GM12878 (cell line): ENCODE results near the gene RAP1GAP2. TPM values are rescaled to one million over a fixed set of nuclear protein-coding genes. Genes with fewer than 3 reads are reported as not detected.

Experiments
- ATAC-seq: fragments of 200-7000 bp; cut with Tn5 transposase; 3 replicates; pipeline ENCODE4 v1.9.1; 2020; ENCODE audit warnings: mild to moderate bottlenecking, moderate library complexity
- BruUV-seq: library from RNA; stranded (reverse); fragments of 400-500 nt; replicated peaks from 2 replicates; lab custom pipeline; 2021; lab: Mats Ljungman, UMichigan
- CTCF ChIA-PET: fragments of 300-600 bp; sonication (Branson Sonifier 250); formaldehyde crosslinking; extraction: SDS; loops from one replicate; lab custom pipeline; 2021; ENCODE audit warnings: inconsistent platforms; lab: Yijun Ruan, JAX
- POLR2A ChIA-PET: fragments of 350-600 bp; formaldehyde crosslinking; extraction: SDS; loops from one replicate; lab custom pipeline; 2021; ENCODE audit warnings: inconsistent platforms; lab: Charles Lee
- RAD21 ChIA-PET: fragments of 300-600 bp; sonication (Branson Sonifier 250); formaldehyde crosslinking; loops from one replicate; lab custom pipeline; 2023; ENCODE audit warnings: antibody characterized with exemption; ENCODE audit not compliant: unreplicated experiment; lab: Charles Lee
- SMC1A ChIA-PET: fragments of 300-600 bp; sonication (Branson Sonifier 250); formaldehyde crosslinking; loops from one replicate; lab custom pipeline; 2023; ENCODE audit not compliant: unreplicated experiment, uncharacterized antibody; lab: Charles Lee
- DNase-seq: peaks from one replicate; pipeline ENCODE4 v3.0.0-alpha.2; 2011; ENCODE audit warnings: low read depth, low spot score
- FAIRE-seq: peaks from 3 replicates; lab custom pipeline; 2011; peaks lifted over from hg19 to GRCh38; lab: Jason Lieb, UNC
- H2AFZ ChIP-seq: 2 replicates; pipeline ENCODE4 v1.6.0; 2011; ENCODE audit warnings: low read depth, low read length, control low read depth; ENCODE audit not compliant: control insufficient read depth
- H3K27ac ChIP-seq: 2 replicates; pipeline ENCODE4 v1.5.1; 2011; ENCODE audit warnings: control low read depth; ENCODE audit not compliant: control insufficient read depth, insufficient read depth
- H3K27me3 ChIP-seq, 2 experiments: replicated peaks in 1 of 2; 2 replicates each; pipeline versions ENCODE4 v1.6.0 to v1.6.1; 2011; ENCODE audit warnings: low read length in 1 of 2; ENCODE audit not compliant: control insufficient read depth in 2 of 2, insufficient read depth in 2 of 2
- H3K36me3 ChIP-seq, 2 experiments: 2 replicates each; pipeline ENCODE4 v1.5.1; 2011; ENCODE audit warnings: low read length in 1 of 2; ENCODE audit not compliant: control insufficient read depth in 2 of 2, insufficient read depth in 2 of 2
- H3K4me1 ChIP-seq: 2 replicates; pipeline ENCODE4 v1.6.1; 2011; ENCODE audit warnings: mild to moderate bottlenecking, low read length, moderate library complexity, mixed read lengths; ENCODE audit not compliant: control insufficient read depth, insufficient read depth
- H3K4me2 ChIP-seq: 2 replicates; pipeline ENCODE4 v1.6.0; 2011; ENCODE audit warnings: control low read depth; ENCODE audit not compliant: control insufficient read depth, insufficient read depth
- H3K4me3 ChIP-seq: fragments of 200-600 bp; sonication (generic); 2 replicates; pipeline ENCODE4 v1.5.1; 2016
- H3K79me2 ChIP-seq: 2 replicates; pipeline ENCODE4 v1.6.0; 2011; ENCODE audit warnings: low read length; ENCODE audit not compliant: control insufficient read depth, insufficient read depth
- H3K9ac ChIP-seq: 2 replicates; pipeline ENCODE4 v1.8.0; 2011; ENCODE audit warnings: low read length, control low read depth, mixed read lengths; ENCODE audit not compliant: control insufficient read depth, insufficient read depth
- H3K9me3 ChIP-seq: replicated peaks from 3 replicates; pipeline ENCODE4 v1.5.1; 2011; ENCODE audit warnings: mild to moderate bottlenecking, low read length; ENCODE audit not compliant: control insufficient read depth, insufficient read depth
- H4K20me1 ChIP-seq: 2 replicates; pipeline ENCODE4 v1.6.0; 2011; ENCODE audit not compliant: control insufficient read depth, insufficient read depth
- CBX3 ChIP-seq: fragments of 200-600 bp; sonication (generic); IDR thresholded peaks from 2 replicates; pipeline ENCODE4 v1.6.1; 2016; ENCODE audit warnings: low read depth, borderline replicate concordance
- EED ChIP-seq: sonication (generic); IDR thresholded peaks from 2 replicates; pipeline ENCODE4 v1.6.1; 2016; ENCODE audit warnings: antibody characterized with exemption, low read depth
- FOXM1 ChIP-seq: IDR thresholded peaks from 2 replicates; pipeline ENCODE4 v1.6.1; 2012; ENCODE audit warnings: low read depth, mild to moderate bottlenecking, inconsistent platforms, low read length, moderate library complexity
- KDM1A ChIP-seq: fragments of 200-600 bp; sonication (generic); IDR thresholded peaks from 2 replicates; pipeline ENCODE4 v1.6.1; 2016; ENCODE audit warnings: borderline replicate concordance
- RBBP5 ChIP-seq: fragments of 200-600 bp; sonication (generic); conservative IDR thresholded peaks from 2 replicates; pipeline ENCODE4 v1.6.1; 2016
- SP1 ChIP-seq: IDR thresholded peaks from one replicate; pipeline ENCODE4 v1.6.1; 2011; ENCODE audit warnings: low read depth, low read length
- TAF1 ChIP-seq: IDR thresholded peaks from 2 replicates; pipeline ENCODE4 v1.6.1; 2011; ENCODE audit warnings: mild to moderate bottlenecking, low read depth, low read length, borderline replicate concordance
- ZNF384 ChIP-seq: IDR thresholded peaks from 2 replicates; pipeline ENCODE4 v1.6.1; 2012; ENCODE audit warnings: low read depth, mild to moderate bottlenecking, low read length, improper control_type of control experiment, borderline replicate concordance
- WGBS: methylation state at CpG from one replicate; pipeline ENCODE4 v1.1.6; 2016; ENCODE audit warnings: low lambda C conversion rate; ENCODE audit not compliant: insufficient replicate concordance, insufficient coverage; ENCODE audit errors: missing lambda C conversion rate; 5-methylcytosine and 5-hydroxymethylcytosine counted together
- in situ Hi-C: fragments of 300-500 bp; cut with MboI; formaldehyde crosslinking; loops from 9 replicates; pipeline ENCODE4 v1.14.3; 2018; ENCODE audit warnings: mixed read lengths
- intact Hi-C: fragments of 100-400 bp; cut with micrococcal nuclease; formaldehyde crosslinking; loops from one replicate; pipeline ENCODE4 v1.14.2; 2022; ENCODE audit not compliant: unreplicated experiment
- polyA plus RNA-seq, 11 experiments: library from polyadenylated mRNA; depleted of rRNA in 4 of 11; unstranded in 6 of 11; stranded (reverse) in 5 of 11; fragments of >200 nt; fragmentation: Nextera tagmentation in 4 of 11; fragmentation: Illumina TruSeq in 1 of 11; extraction: Ambion mirVana in 4 of 11; extraction: Trizol in 1 of 11; gene quantifications; 1 replicate in 1 of 11; 2 replicates in 10 of 11; pipeline versions ENCODE4 v1.2.1 to v1.2.3, GENCODE V29; 2011 to 2016; ENCODE audit warnings: inconsistent platforms in 2 of 11, missing spikeins in 2 of 11, low read depth in 1 of 11
- total RNA-seq, 4 experiments: library from RNA; depleted of rRNA in 3 of 4; stranded (reverse); fragments of >200 nt in 3 of 4; fragmentation: Illumina TruSeq in 1 of 4; extraction: Trizol in 1 of 4; gene quantifications; 2 replicates each; pipeline versions ENCODE4 v1.2.1 to v1.2.3, GENCODE V29; 2013 to 2021
- TF ChIP-seq, protein P1 (sequence below): IDR thresholded peaks from 2 replicates; pipeline ENCODE4 v1.6.1; 2011; ENCODE audit warnings: mild to moderate bottlenecking, low read depth, low read length, moderate library complexity; ENCODE audit not compliant: insufficient replicate concordance

RAP1GAP2 gene
- total and polyA plus RNA-seq, 10 of the 15 experiments (the other 5 are each of a cell fraction or from before 2014, with no cell fraction given), result 0.03 to 0.95 (median 0.49) TPM; not detected in 2

DNA sequence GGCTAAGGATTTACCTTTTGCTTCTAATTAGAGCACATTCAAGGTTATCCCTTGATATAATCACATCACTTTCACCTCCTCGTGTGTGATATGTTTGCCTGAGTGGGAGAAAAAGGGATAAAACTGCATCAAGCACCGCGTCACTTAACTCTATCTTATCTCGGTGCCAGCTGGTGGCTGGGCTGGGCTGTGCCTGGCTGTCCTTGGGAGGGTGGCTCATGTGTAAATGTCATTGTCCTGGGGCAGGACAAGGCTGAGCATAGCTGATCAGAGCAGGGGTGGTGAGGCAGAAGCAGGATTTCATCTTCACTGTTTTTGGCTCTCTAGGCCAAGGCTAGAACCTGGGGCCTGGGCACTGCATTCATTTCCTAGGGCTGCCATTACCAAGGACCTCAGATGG, 105.3 kb downstream of the RAP1GAP2 start:
- no peak for ATAC-seq
- TF ChIP-seq EED (no peak), KDM1A (no peak), FOXM1 (no peak), SP1 (no peak), ZNF384 (no peak), TAF1 (no peak), CBX3 (no peak), RBBP5 (no peak)
- TF ChIP-seq, protein P1, sequence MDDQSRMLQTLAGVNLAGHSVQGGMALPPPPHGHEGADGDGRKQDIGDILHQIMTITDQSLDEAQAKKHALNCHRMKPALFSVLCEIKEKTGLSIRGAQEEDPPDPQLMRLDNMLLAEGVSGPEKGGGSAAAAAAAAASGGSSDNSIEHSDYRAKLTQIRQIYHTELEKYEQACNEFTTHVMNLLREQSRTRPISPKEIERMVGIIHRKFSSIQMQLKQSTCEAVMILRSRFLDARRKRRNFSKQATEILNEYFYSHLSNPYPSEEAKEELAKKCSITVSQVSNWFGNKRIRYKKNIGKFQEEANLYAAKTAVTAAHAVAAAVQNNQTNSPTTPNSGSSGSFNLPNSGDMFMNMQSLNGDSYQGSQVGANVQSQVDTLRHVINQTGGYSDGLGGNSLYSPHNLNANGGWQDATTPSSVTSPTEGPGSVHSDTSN, result no peak
- H4K20me1 ChIP-seq, result no peaks in the 10 kb centered on the region
- no peaks in the 10 kb centered on the region; the same call in 2 of the 3 replicates for H3K9me3 ChIP-seq
- no peak for FAIRE-seq
- H3K27ac ChIP-seq, result no peak overlapping the region
- ChIA-PET SMC1A (no interaction called here), POLR2A (no interaction called here), RAD21 (interaction anchor here (0.6 kb wide), 1 partner anchor 111 kb away, joined by 3 read pairs; no protein-coding TSS in a partner anchor), CTCF (no interaction called here)
- no TSS peak for BruUV-seq
- WGBS, result 63% methylated on average over 4 of the region's 4 CpGs
- H2AFZ ChIP-seq, result no peak overlapping the region
- intact Hi-C loops, result no loop called here
- H3K4me3 ChIP-seq, result no peak overlapping the region
- H3K36me3 ChIP-seq, result no peaks in the 10 kb centered on the region
- H3K79me2 ChIP-seq, result no peaks in the 10 kb centered on the region
- no peak overlapping the region for H3K4me2 ChIP-seq
- no peaks in the 10 kb centered on the region for H3K4me1 ChIP-seq
- in situ Hi-C loops, result no loop called here
- no peaks in the 10 kb centered on the region for H3K27me3 ChIP-seq
- H3K9ac ChIP-seq, result no peak overlapping the region
- DNase-seq, result no peak
